Spinal cord (tissue), 10 donors: ENCODE results near the gene ATP4B. TPM values are rescaled to one million over a fixed set of nuclear protein-coding genes. Genes with fewer than 3 reads are reported as not detected.

Experiments
- DNase-seq, 6 donors: peaks; one replicate each; pipeline versions ENCODE4 v3.0.0 to v3.0.0-alpha.2; 2013 to 2015; ENCODE audit warnings: low spot score in 6 of 6, low read depth in 4 of 6
- H3K27ac ChIP-seq: one replicate; pipeline ENCODE4 v1.5.1; 2013; ENCODE audit warnings: low read depth, low read length, control low read depth
- H3K27me3 ChIP-seq: one replicate; pipeline ENCODE4 v1.6.1; 2013; ENCODE audit warnings: low read length; ENCODE audit not compliant: control insufficient read depth, insufficient read depth
- H3K36me3 ChIP-seq: one replicate; pipeline ENCODE4 v1.6.1; 2013; ENCODE audit warnings: low read length; ENCODE audit not compliant: control insufficient read depth, insufficient read depth
- H3K4me1 ChIP-seq: one replicate; pipeline ENCODE4 v1.6.1; 2013; ENCODE audit warnings: low read length; ENCODE audit not compliant: control insufficient read depth, insufficient read depth
- H3K4me3 ChIP-seq: one replicate; pipeline ENCODE4 v1.5.1; 2013; ENCODE audit warnings: low read depth, low read length, control low read depth
- H3K9me3 ChIP-seq: one replicate; pipeline ENCODE4 v1.6.1; 2013; ENCODE audit warnings: low read length; ENCODE audit not compliant: control insufficient read depth, insufficient read depth
- WGBS: methylation state at CpG from one replicate; pipeline ENCODE4 v1.1.5; 2013; ENCODE audit warnings: missing lambda C conversion rate; ENCODE audit not compliant: insufficient coverage; 5-methylcytosine and 5-hydroxymethylcytosine counted together
- polyA plus RNA-seq, 2 donors: library from polyadenylated mRNA; unstranded; fragments of 120-200 nt; gene quantifications; one replicate each; pipeline ENCODE4 v1.2.1, GENCODE V29; 2013; ENCODE audit not compliant: insufficient read length in 2 of 2
- total RNA-seq, 2 donors: library from RNA; depleted of rRNA in 1 of 2; stranded (reverse); fragments of 120-200 nt in 1 of 2; fragments of >200 nt in 1 of 2; gene quantifications; one replicate each; pipeline versions ENCODE4 v1.2.3 to v1.2.4, GENCODE V29; 2013 to 2014
- donor health status: healthy.

Gene ATP4B
- total and polyA plus RNA-seq, 4 donors: 0.20 to 2.6 (median 1.3) TPM

DNA sequence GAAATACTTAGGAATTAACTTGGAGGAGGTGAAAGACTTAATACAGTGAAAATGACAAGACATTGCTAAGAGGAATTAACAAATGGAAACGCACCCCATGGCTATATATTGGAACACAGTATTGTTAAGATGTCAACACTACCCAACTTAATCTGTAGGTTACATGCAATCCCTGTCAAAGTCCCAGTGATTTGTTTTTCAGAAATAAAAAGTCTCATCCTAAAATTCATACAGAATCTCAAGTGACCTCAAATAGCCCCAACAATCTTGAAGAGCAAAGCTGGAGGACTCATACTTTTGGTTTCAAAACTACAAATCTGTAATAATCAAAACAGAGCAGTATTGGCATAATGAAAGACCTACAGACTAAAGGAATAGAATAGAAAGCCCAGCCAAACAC lies 13.2 kb downstream of the ATP4B start:
- no peak overlapping the region for H3K27ac ChIP-seq
- no peaks in the 10 kb centered on the region for H3K27me3 ChIP-seq
- peaks cover 19% of the 10 kb centered on the region for H3K4me1 ChIP-seq
- no peak for DNase-seq
- no peaks in the 10 kb centered on the region for H3K9me3 ChIP-seq
- no peak overlapping the region for H3K4me3 ChIP-seq
- peaks cover 18% of the 10 kb centered on the region for H3K36me3 ChIP-seq
- no CpG with 5 or more reads among the region's 1 CpG for WGBS

DNA sequence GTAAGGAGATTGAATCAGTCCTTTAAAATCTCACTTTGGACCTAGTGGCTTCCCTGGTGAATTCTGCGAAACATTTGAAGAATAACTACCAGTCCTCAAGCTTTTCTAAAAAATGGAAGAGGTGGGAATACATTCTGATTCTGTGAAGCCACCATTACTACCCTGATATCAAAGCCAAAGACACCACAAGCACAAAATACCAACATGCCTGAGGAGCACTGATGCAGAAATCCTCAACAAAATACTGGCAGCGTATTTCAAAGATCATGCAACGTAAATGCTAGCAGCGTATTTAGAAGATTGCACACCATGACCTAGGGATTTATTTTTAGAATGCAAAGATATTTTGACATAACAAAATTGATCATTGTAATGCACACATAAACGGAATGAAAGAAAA lies 14.4 kb downstream of the ATP4B start:
- WGBS: no CpG with 5 or more reads among the region's 5 CpGs
- no peaks in the 10 kb centered on the region for H3K27me3 ChIP-seq

DNA sequence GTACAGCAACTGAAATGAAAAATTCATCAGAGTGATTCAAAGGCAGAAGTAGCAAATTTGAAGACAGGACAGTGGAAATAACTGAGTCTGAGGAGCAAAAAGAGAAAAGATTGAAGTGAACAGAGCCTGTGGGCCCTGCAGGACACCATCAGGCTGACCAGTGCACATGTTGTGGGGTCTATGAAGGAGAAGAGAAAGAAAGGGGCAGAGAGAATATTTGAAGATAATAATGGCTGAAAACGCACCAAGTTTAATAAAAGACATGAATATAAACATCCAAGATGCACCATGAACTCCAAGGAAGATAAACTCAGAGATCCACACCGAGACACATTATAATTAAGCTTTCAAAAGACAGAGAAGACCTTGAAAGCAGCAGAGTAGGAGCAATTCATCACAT lies 15.4 kb downstream of the ATP4B start:
- Histone ChIP-seq H3K27me3 (no peaks in the 10 kb centered on the region), H3K27ac (no peak overlapping the region), H3K9me3 (no peaks in the 10 kb centered on the region), H3K36me3 (peaks cover 25% of the 10 kb centered on the region), H3K4me3 (no peak overlapping the region), H3K4me1 (peaks cover 9% of the 10 kb centered on the region)
- WGBS: 100% methylated on average over 1 of the region's 2 CpGs
- no peak for DNase-seq

More for the DNA sequence above, 14.4 kb downstream of the ATP4B start:
- Histone ChIP-seq H3K4me3 (no peak overlapping the region), H3K9me3 (no peaks in the 10 kb centered on the region), H3K27ac (no peak overlapping the region), H3K4me1 (peaks cover 19% of the 10 kb centered on the region), H3K36me3 (peaks cover 19% of the 10 kb centered on the region)
- DNase-seq: no peak

DNA sequence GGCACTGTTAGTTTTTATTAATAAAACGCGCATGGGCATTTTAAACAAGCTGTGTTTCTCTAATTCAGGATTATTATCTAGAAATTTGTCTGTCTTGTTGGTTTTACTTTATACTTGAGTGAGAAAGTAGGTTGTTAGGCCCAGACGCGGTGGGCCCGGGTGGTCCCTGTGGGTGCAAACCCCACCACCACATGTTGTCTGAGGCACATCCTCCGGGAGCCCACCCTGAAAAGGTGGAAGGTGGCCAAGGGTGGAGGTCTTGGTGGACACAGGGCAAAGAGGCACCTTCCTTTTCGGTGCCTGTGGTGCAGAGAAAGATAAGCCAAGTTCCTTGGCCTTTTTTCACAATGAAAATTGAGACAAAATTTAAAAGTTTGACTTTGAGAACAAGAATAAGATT lies 16.6 kb downstream of the ATP4B start:
- Histone ChIP-seq H3K36me3 (peaks cover 36% of the 10 kb centered on the region), H3K9me3 (no peaks in the 10 kb centered on the region), H3K4me3 (no peak overlapping the region), H3K27ac (no peak overlapping the region), H3K27me3 (no peaks in the 10 kb centered on the region), H3K4me1 (no peaks in the 10 kb centered on the region)
- DNase-seq: no peak
- 92% methylated on average over 6 of the region's 7 CpGs for WGBS

DNA sequence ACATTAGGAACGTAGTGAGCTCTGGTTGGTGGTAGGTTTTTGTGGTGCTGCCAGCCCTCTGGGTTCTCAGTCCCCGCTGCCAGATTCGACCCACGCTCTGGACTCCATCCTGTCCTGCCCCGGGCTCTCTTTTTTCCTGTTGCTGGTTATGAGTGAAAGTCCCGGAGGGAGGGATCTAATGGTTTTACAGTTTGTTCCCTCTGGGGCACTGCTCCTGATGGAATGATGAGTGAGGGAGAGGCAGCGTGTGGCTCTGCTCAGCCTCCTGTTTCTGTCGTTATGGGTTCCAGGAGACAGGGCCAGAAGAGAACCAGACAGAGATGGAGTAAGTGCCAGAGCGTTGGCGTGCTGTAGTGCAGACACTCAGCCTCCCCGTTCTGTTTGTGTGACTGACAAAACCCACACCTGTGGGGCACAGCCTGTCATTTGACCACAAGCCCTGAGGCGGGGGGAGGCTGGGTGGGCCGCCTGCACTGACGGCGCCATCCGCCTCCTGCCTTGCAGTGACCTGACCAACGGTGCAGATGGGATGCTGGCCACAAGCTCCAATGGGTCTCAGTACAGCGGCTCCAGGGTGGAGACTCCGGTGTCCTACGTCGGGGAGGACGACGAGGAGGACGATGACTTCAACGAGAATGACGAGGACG lies 18.3 kb downstream of the ATP4B start:
- H3K36me3 ChIP-seq: peaks cover 53% of the 10 kb centered on the region
- no peak overlapping the region for H3K27ac ChIP-seq
- DNase-seq: peak in 1 of 6 donors; percentile 35
- H3K4me1 ChIP-seq: no peaks in the 10 kb centered on the region
- no peaks in the 10 kb centered on the region for H3K9me3 ChIP-seq
- 93% methylated on average over 23 of the region's 27 CpGs for WGBS
- no peak overlapping the region for H3K4me3 ChIP-seq
- H3K27me3 ChIP-seq: no peaks in the 10 kb centered on the region

DNA sequence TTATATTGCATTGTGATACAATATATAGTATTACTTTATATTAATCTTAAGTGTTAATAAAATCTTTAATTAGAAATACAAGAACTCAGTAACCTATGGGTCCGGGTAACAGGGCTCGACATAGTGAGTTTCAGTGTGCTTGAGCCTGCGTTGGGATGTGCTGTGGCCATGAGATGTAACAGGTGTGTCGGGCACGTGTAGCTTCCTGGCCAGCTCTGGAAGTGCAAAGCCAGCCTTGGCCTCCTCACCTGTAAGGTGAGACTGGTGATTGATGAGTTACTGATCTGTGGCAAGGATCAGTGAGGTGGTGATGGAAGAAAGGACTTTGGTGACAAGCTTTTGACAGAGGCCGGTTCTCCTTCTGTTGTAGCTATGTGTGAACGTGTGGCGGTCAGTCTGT lies 19.2 kb downstream of the ATP4B start:
- Histone ChIP-seq H3K4me1 (no peaks in the 10 kb centered on the region), H3K27me3 (no peaks in the 10 kb centered on the region), H3K36me3 (peaks cover 60% of the 10 kb centered on the region), H3K4me3 (no peak overlapping the region), H3K27ac (no peak overlapping the region), H3K9me3 (no peaks in the 10 kb centered on the region)
- 98% methylated on average over 5 of the region's 8 CpGs for WGBS
- no peak for DNase-seq

DNA sequence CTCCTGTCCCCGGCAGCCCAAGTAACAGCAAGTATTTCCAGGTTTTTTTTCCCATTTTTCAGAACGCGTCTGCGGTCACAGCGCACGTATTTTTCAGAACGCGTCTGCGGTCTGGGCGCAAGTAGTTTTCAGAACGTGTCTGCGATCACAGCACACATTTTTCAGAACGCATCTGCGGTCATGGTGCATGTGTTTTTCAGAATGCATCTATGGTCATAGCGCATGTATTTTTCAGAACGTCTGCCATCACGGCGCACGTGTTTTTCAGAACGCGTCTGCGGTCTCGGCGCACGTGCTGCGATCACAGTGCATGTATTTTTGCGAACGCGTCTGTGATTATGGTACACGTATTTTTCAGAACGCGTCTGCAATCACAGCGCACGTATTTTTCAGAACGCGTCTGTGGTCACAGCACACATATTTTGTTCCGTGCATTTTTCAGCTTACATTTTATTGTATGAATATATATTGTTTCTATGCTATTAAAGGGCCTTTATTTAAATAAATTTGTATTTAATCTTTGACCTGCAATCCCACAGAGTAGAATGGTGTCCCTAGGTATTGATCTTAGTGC lies 19.7 kb downstream of the ATP4B start:
- Histone ChIP-seq H3K9me3 (no peaks in the 10 kb centered on the region), H3K27me3 (no peaks in the 10 kb centered on the region), H3K36me3 (peaks cover 66% of the 10 kb centered on the region), H3K4me1 (no peaks in the 10 kb centered on the region), H3K4me3 (no peak overlapping the region), H3K27ac (no peak overlapping the region)
- no peak for DNase-seq
- 98% methylated on average over 29 of the region's 37 CpGs for WGBS

DNA sequence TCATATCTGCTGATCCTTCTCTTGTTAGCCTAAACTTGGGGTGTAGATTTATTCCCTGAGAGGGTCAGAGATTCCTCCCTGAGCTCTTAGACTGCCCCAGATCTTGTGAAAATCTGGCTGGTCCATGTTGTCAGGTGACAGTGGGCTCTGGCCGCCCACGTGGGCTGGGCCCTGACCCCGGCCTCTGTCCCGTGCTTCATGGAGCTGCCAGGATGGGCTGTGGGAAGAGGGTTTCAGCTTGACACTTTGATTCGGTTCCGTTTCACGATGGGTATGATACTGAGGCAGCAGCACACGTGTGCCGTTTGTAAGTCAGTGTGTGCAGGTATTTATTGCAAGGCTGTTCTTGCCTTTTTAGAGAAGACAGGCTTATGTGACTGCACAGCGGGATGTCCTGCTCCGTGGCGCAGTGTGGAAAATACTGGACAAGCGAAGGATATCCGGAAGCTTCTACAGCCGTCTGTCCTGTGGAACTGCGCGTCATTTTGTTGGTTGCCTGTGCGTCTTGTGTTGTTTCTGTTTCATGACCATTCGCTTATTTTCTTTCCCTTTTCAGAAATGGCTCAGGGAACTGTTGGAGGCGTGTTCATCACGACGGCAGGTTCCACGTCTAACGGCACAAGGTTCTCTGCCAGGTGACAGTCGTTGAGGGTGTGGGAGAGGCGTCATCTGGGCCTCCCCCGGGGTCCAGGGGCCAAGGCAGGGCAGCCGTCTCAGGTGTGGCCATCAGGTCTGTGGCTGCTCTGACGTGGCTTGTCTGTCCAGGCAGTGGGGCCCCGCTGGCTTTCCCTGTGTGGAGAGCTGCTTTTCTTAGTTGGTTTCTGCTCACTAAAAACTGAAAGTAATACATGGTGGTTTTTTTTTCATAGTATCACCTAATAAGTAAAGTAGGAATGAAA lies 20.5 kb downstream of the ATP4B start:
- Histone ChIP-seq H3K4me3 (no peak overlapping the region), H3K4me1 (no peaks in the 10 kb centered on the region), H3K27me3 (no peaks in the 10 kb centered on the region), H3K9me3 (no peaks in the 10 kb centered on the region), H3K36me3 (peaks cover 73% of the 10 kb centered on the region), H3K27ac (no peak overlapping the region)
- WGBS: 96% methylated on average over 27 of the region's 30 CpGs
- DNase-seq: no peak

DNA sequence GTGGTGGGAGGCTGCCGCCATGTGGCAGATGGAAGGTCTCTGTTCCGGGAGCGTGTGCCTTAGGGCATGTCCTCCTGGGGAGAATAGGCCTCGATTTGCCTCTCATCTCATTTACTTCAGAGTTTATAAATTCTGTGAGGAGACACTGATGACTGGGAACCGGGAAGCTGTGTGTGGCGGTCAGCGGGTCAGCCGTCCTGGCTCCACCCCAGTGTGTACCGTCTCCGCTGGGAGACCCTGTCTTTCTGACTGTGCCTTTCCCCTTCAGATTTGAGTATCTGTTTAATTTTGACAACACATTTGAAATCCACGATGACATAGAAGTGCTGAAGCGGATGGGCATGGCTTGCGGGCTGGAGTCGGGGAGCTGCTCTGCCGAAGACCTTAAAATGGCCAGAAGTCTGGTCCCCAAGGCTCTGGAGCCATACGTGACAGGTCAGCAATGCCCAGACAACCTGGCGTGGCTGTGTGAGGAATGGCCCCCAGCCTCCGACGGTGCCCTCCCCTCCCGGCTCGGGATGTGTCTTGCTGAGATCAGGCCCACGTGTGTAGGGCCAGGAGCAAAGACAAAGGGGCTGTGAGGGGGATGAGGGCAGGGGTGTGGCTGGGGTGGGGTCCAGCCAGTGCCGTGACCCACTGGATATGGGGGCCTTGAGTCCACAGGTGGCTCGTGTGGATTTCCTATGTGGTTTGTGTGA lies 21.6 kb downstream of the ATP4B start:
- no peak for DNase-seq
- no peaks in the 10 kb centered on the region for H3K9me3 ChIP-seq
- no peak overlapping the region for H3K4me3 ChIP-seq
- peaks cover 80% of the 10 kb centered on the region for H3K36me3 ChIP-seq
- no peaks in the 10 kb centered on the region for H3K4me1 ChIP-seq
- WGBS: 96% methylated on average over 21 of the region's 24 CpGs
- H3K27ac ChIP-seq: no peak overlapping the region
- H3K27me3 ChIP-seq: no peaks in the 10 kb centered on the region
